Esophagus (tissue), 2 donors: ENCODE results near the gene MFSD1. TPM values are rescaled to one million over a fixed set of nuclear protein-coding genes. Genes with fewer than 3 reads are reported as not detected.
A peak's percentile ranks its signal among the peaks of the same experiment; 100 is the strongest.

Experiments
- H3K27ac ChIP-seq, 2 donors: one replicate each; pipeline ENCODE4 v1.5.1; 2013; ENCODE audit warnings: low read depth in 2 of 2, mild to moderate bottlenecking in 2 of 2, inconsistent platforms in 1 of 2, low read length in 1 of 2, moderate library complexity in 1 of 2
- H3K27me3 ChIP-seq, 2 donors: one replicate each; pipeline ENCODE4 v1.6.1; 2013; ENCODE audit warnings: low read length in 2 of 2, control low read depth in 1 of 2, mild to moderate bottlenecking in 1 of 2; ENCODE audit not compliant: insufficient read depth in 2 of 2, control insufficient read depth in 1 of 2
- H3K36me3 ChIP-seq, 2 donors: one replicate each; pipeline ENCODE4 v1.6.1; 2013; ENCODE audit warnings: low read length in 1 of 2; ENCODE audit not compliant: control insufficient read depth in 2 of 2, insufficient read depth in 2 of 2
- H3K4me1 ChIP-seq, 2 donors: one replicate each; pipeline ENCODE4 v1.6.1; 2013; ENCODE audit warnings: low read length in 1 of 2; ENCODE audit not compliant: control insufficient read depth in 2 of 2, insufficient read depth in 2 of 2
- H3K4me3 ChIP-seq, 2 donors: one replicate each; pipeline ENCODE4 v1.5.1; 2013; ENCODE audit warnings: low read length in 2 of 2, mild to moderate bottlenecking in 2 of 2, low read depth in 1 of 2, moderate library complexity in 1 of 2
- H3K9me3 ChIP-seq, 2 donors: one replicate each; pipeline ENCODE4 v1.6.1; 2013; ENCODE audit warnings: mild to moderate bottlenecking in 2 of 2, low read depth in 1 of 2, low read length in 1 of 2, moderate library complexity in 1 of 2; ENCODE audit not compliant: control insufficient read depth in 2 of 2, insufficient read depth in 1 of 2
- WGBS, 2 donors: extraction: QIAGEN DNeasy Blood & Tissue Kit; methylation state at CpG; one replicate each; pipeline ENCODE4 v1.1.7; 2013; 5-methylcytosine and 5-hydroxymethylcytosine counted together
- polyA plus RNA-seq, 2 donors: library from polyadenylated mRNA; stranded (reverse); fragments of 200-250 nt; gene quantifications; one replicate each; pipeline ENCODE4 v1.2.3, GENCODE V29; 2013
- donor health status: healthy with polysubstance abuse.
- donor health status: Bipolar disorder and iron deficiency.

The MFSD1 gene, protein sequence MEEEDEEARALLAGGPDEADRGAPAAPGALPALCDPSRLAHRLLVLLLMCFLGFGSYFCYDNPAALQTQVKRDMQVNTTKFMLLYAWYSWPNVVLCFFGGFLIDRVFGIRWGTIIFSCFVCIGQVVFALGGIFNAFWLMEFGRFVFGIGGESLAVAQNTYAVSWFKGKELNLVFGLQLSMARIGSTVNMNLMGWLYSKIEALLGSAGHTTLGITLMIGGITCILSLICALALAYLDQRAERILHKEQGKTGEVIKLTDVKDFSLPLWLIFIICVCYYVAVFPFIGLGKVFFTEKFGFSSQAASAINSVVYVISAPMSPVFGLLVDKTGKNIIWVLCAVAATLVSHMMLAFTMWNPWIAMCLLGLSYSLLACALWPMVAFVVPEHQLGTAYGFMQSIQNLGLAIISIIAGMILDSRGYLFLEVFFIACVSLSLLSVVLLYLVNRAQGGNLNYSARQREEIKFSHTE
- polyA plus RNA-seq = 10 to 100 TPM; 41.1 to 53.6 TPM

DNA sequence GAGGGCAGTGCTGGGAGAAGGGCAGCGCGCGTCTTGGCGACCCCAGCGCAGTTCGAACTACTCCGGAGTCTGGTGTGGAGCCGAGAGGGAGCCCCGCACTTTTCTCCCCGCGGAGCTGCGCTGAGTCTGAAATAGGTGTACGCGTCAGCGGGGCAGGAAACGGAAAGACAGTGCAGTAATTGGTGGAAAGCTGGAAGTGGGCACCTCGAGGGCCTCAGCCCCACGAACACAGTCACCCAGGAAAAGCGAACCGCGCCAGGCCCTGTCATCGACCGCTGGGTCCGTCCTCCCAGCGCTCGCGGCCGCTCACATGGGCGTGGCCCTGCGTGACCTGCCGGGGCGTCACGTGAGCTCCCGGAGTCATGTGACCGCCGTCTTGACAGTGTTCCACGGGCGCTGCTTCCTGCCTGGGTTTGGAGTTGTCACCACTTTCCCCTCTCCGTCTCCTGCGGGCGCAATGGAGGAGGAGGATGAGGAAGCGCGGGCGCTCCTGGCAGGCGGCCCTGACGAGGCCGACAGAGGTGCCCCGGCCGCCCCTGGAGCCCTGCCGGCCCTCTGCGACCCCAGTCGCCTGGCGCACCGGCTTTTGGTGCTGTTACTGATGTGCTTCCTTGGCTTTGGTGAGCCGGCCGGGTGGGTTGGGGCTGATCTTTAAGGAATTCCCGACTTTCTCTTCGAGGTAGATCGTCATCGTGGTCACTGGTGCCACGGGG is at the start of gene MFSD1:
Gene MFSD1 (plus strand): TSS at position 359 of the 713 bp plus-strand sequence. CDS start 99 bp downstream, at position 458.
- H3K9me3 ChIP-seq = no peaks in the 10 kb centered on the region
- 0% methylated on average over 61 of the region's 61 CpGs for WGBS, 2 donors
- H3K36me3 ChIP-seq = no peaks in the 10 kb centered on the region
- peak within 1 kb of the TSS; percentile 73 to 92 for H3K4me3 ChIP-seq
- H3K4me1 ChIP-seq = no peaks in the 10 kb centered on the region
- H3K27me3 ChIP-seq = no peaks in the 10 kb centered on the region
- H3K27ac ChIP-seq = peak within 1 kb of the TSS; percentile 97 to 98

DNA sequence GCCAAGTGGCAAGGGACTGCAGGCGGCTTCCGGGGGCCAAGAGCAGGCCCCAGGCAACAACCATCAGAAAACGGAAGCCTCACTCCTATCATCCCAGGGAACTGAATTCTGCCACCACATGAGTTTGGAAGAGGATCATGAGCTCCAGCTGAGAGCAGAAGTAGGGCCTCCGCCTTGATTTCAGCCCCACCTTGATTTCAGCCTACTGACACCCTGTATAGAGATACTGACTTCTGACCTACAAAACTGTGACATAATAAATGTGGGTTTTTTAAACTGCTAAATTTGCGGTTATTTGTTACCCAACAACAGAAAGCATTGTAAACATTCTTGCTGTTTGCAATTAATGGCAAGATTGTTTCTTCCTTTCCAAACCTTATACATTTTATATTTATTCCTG is 48.0 kb upstream of the MFSD1 start:
- no peak overlapping the region for H3K27ac ChIP-seq
- WGBS, 2 donors = 88 to 91% methylated on average over 5 of the region's 5 CpGs

DNA sequence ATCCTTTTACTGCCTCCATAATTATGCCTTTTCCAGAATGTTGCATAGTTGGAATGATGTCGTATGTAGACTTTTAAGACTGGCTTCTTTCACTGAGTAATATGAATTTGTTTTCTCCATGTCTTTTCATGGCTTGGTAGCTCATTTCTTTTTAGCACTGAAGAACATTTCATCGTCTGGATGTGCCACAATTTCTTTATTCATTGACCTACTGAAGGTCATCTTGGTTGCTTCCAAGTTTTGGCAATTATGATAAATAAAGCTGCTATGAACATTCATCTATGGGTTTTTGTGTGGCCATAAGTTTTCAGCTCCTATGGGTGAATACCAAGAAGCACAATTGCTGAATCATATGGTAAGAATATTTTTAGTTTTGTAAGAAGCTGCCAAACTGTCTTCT is 46.4 kb upstream of the MFSD1 start:
- no peaks in the 10 kb centered on the region for H3K27me3 ChIP-seq
- H3K4me3 ChIP-seq = no peak overlapping the region
- H3K9me3 ChIP-seq = no peaks in the 10 kb centered on the region
- 72 to 73% methylated on average over 2 of the region's 2 CpGs for WGBS, 2 donors
- no peaks in the 10 kb centered on the region for H3K4me1 ChIP-seq
- no peaks in the 10 kb centered on the region for H3K36me3 ChIP-seq
- H3K27ac ChIP-seq = no peak overlapping the region

More for the DNA sequence above, 48.0 kb upstream of the MFSD1 start:
- no peaks in the 10 kb centered on the region for H3K4me1 ChIP-seq
- no peak overlapping the region for H3K4me3 ChIP-seq
- H3K9me3 ChIP-seq = no peaks in the 10 kb centered on the region
- no peaks in the 10 kb centered on the region for H3K27me3 ChIP-seq
- no peaks in the 10 kb centered on the region for H3K36me3 ChIP-seq

DNA sequence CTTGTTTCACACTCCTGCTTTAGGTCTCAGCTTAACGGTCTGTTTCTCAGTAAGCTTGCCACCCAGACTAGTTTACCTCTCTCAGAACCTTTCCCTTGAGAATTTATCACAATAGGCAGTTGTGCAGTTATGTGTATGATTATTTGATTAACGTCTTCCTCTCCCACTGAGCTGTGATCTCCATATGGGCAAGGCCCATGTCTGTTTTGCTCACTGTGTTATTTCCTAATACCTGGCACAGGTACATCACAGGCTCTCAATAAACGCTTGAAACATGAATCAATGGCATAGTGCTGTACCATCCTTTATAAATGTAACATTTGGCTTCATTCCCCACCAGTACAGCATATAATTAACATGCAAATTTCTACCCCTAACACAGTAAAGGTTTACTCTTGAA is 40.5 kb upstream of the MFSD1 start:
- 69 to 70% methylated on average over 3 of the region's 3 CpGs for WGBS, 2 donors
- H3K4me3 ChIP-seq = no peak overlapping the region
- no peaks in the 10 kb centered on the region for H3K4me1 ChIP-seq
- H3K27ac ChIP-seq = no peak overlapping the region
- no peaks in the 10 kb centered on the region for H3K27me3 ChIP-seq
- H3K9me3 ChIP-seq = no peaks in the 10 kb centered on the region
- H3K36me3 ChIP-seq = peaks cover 0 to 3% of the 10 kb centered on the region in 2 donors

DNA sequence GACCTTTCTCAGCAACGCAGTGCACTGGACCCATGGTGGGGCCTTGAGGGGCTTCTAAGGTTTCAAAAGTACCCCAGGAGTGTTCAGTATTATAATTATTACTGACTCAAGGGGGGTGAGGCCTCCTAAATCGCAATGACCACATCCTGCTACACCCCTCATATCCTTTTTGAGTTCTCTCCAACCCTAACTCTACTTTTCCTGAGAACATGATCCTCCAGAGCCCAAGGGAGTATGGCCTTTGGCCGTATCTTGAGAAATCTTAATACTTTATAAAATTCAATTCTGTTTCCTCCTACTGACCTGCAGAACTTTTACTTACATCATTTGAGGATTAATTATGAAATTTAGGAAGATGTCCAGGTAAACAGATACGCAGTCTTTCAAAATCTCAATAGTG is 39.2 kb upstream of the MFSD1 start:
- 79 to 82% methylated on average over 4 of the region's 4 CpGs for WGBS, 2 donors

DNA sequence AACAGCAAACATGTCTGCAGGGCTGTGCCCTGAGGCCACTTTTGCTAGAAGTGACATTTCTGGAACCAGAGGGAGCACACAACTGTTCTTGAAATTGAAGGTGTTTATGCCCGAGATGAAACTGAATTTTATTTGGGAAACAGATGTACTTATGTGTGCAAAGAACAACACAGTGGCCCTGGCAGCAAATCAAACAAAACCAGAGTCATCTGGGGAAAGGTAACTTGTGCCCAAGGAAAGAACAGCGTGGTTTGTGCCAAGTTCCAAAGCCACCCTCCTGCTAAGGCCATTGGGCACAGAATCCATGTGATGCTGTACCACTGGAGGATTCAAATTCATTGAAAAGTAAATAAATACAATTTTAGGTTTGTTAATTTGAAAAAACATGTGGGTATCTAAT is 38.4 kb upstream of the MFSD1 start:
- peaks cover 0 to 3% of the 10 kb centered on the region in 2 donors for H3K36me3 ChIP-seq
- H3K4me3 ChIP-seq = no peak overlapping the region
- H3K4me1 ChIP-seq = peaks cover 0 to under 1% of the 10 kb centered on the region in 2 donors
- H3K27ac ChIP-seq = no peak overlapping the region
- H3K27me3 ChIP-seq = no peaks in the 10 kb centered on the region
- 66 to 67% methylated on average over 2 of the region's 2 CpGs for WGBS, 2 donors
- H3K9me3 ChIP-seq = no peaks in the 10 kb centered on the region

More for the DNA sequence above, 39.2 kb upstream of the MFSD1 start:
- no peaks in the 10 kb centered on the region for H3K9me3 ChIP-seq
- H3K4me3 ChIP-seq = no peak overlapping the region
- peaks cover 0 to 3% of the 10 kb centered on the region in 2 donors for H3K36me3 ChIP-seq
- no peaks in the 10 kb centered on the region for H3K27me3 ChIP-seq
- H3K27ac ChIP-seq = no peak overlapping the region
- no peaks in the 10 kb centered on the region for H3K4me1 ChIP-seq

DNA sequence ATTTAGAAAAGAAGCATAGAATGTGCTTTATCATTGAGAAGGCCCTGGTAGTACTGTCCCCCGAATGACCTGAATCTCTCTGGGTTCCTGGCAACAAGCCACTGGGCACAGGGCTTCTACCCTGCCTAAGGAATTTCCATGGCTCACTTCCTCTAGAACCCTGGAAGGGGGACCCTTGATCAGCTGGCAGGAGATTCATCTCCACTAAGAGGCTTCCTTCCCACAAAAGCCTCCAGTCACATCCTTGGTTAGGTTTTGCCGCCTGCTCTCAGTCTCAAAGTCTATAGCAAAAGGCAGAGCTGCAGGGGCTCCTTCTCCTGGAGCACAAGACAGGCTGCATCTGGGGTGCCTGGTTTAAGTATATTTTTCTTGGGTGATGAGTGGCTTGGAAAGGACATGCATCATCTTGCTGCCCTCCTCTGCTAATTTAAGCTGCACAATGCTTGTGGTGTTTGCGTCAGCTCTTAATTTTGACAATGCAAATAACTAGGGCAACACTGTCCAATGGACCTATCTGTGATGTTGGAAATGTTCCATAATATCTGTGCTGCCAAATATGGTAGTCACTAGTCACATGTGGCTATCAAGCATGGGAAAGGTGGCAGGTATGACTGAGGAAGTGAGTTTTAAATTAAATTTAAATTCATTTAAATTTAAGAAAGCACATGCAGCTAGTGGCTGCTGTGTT is 36.2 kb upstream of the MFSD1 start:
- peaks cover 0 to 3% of the 10 kb centered on the region in 2 donors for H3K36me3 ChIP-seq
- H3K27ac ChIP-seq = no peak overlapping the region
- peaks cover 0 to 2% of the 10 kb centered on the region in 2 donors for H3K4me1 ChIP-seq
- no peaks in the 10 kb centered on the region for H3K27me3 ChIP-seq
- H3K4me3 ChIP-seq = no peak overlapping the region
- 80 to 86% methylated on average over 3 of the region's 3 CpGs for WGBS, 2 donors
- H3K9me3 ChIP-seq = no peaks in the 10 kb centered on the region

DNA sequence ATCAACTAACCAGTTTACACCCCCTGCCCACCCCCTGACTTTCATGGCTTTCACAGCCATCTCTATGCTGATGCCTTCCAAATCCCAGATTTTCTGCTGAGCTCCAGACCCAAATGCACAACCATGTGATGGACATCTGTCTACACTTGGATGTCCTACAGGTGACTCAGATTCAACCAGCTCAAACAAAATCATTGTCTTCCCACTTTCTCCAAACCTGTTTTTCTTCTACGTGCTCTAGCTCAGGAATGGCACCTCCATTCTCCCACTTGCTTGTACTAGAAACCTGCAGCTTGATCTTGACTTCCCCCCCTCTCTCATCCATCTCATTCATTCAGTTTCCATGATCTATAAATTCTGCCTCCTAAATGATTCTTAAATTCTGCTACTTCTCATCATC is 35.5 kb upstream of the MFSD1 start:
- Histone ChIP-seq H3K4me1 (peaks cover 0 to 2% of the 10 kb centered on the region in 2 donors), H3K36me3 (peaks cover 0 to 3% of the 10 kb centered on the region in 2 donors), H3K27me3 (no peaks in the 10 kb centered on the region), H3K9me3 (no peaks in the 10 kb centered on the region), H3K27ac (no peak overlapping the region), H3K4me3 (no peak overlapping the region)
- WGBS, 2 donors = 52 to 68% methylated on average over 1 of the region's 1 CpG

DNA sequence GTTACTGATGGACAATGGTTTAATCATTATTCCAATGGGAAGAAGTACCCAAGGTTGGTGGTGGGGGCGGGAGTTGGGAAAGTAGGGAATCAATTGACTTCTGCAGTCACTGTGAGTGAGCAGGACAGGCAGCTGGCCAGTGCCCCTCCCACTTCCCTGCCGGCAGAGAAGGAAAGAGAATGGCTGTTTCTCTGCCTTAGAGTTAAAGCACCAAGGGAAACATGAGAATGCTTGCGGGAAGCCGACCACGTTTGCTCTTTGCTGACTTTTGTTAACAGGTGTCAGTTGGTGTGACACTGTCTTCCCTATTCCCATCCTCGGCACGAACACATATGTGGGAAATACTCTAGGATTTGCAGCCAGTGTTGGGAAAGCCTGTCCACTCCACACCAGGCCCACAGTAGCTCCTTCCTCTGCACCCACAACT is 33.5 kb upstream of the MFSD1 start:
- Histone ChIP-seq H3K27ac (peak overlapping the region; percentile 27 to 54), H3K36me3 (no peaks in the 10 kb centered on the region), H3K27me3 (no peaks in the 10 kb centered on the region), H3K9me3 (no peaks in the 10 kb centered on the region), H3K4me1 (peaks cover 0 to 2% of the 10 kb centered on the region in 2 donors), H3K4me3 (no peak overlapping the region)
- 13 to 18% methylated on average over 7 of the region's 7 CpGs for WGBS, 2 donors
